ENCODE measurements around the gene MROH2A. TPM values are rescaled to one million over a fixed set of nuclear protein-coding genes. Genes with fewer than 3 reads are reported as not detected.

The MROH2A gene
- total RNA-seq, 1 donor from 2014 or later: not detected

DNA sequence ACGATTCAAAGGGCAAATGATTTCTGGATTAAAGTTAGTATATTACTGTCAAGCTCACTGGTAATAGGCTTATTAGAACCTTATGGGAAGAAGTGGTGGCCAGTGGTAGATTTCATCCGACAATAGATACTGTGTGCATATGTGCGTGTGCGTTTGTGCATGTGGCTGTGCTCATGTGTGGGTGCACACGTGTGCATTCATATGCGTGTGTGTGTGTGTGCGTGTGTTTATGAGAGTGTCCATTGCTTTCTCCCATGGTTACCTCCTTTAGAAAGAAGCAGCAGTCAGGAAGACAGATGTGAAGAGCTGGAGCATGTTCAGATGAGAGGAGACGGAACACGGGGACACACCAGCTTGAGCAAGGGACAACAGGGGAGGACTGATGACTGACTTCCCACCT lies 8.9 kb upstream of the MROH2A start:
- Histone ChIP-seq H3K9me3 (no peaks in the 10 kb centered on the region), H3K4me1 (no peaks in the 10 kb centered on the region), H3K4me3 (no peak overlapping the region), H3K36me3 (no peaks in the 10 kb centered on the region), H3K27ac (no peak overlapping the region), H3K27me3 (no peaks in the 10 kb centered on the region)
- intact Hi-C loops (cut with DNase I): no loop called here
- no peak for DNase-seq (ENCODE audit: extremely low spot score in 2 of 2)
- TF ChIP-seq CTCF (IDR thresholded peaks at IDR 0.05) (no peak), POLR2AphosphoS5 (IDR thresholded peaks at IDR 0.05; ENCODE audit: insufficient read depth in 1 of 2, low read depth in 1 of 2) (no peak), POLR2A (IDR thresholded peaks at IDR 0.05) (no peak)

DNA sequence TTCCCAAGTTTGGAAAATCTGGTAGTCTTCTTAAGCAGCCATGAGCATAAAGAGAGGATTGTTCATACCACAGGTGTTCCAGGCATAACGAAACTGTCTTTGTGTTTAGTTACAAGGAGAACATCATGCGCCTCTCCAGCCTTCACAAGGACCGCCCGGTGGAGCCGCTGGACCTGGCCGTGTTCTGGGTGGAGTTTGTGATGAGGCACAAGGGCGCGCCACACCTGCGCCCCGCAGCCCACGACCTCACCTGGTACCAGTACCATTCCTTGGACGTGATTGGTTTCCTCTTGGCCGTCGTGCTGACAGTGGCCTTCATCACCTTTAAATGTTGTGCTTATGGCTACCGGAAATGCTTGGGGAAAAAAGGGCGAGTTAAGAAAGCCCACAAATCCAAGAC lies 6.0 kb upstream of the MROH2A start:
- no peak for DNase-seq (ENCODE audit: extremely low spot score in 2 of 2)
- Histone ChIP-seq H3K4me1 (no peaks in the 10 kb centered on the region), H3K9me3 (no peaks in the 10 kb centered on the region), H3K27ac (no peak overlapping the region), H3K27me3 (no peaks in the 10 kb centered on the region), H3K4me3 (no peak overlapping the region), H3K36me3 (no peaks in the 10 kb centered on the region)
- no peak for TF ChIP-seq CTCF (IDR thresholded peaks at IDR 0.05)
- no peak for TF ChIP-seq POLR2AphosphoS5 (IDR thresholded peaks at IDR 0.05; ENCODE audit: insufficient read depth in 1 of 2, low read depth in 1 of 2)
- TF ChIP-seq POLR2A (IDR thresholded peaks at IDR 0.05): no peak
- intact Hi-C loops (cut with DNase I): no loop called here

- H3K4me1 ChIP-seq: no peaks in the 10 kb centered on the region
- TF ChIP-seq POLR2A (IDR thresholded peaks at IDR 0.05) (no peak), POLR2AphosphoS5 (IDR thresholded peaks at IDR 0.05; ENCODE audit: insufficient read depth in 1 of 2, low read depth in 1 of 2) (no peak), CTCF (IDR thresholded peaks at IDR 0.05) (no peak)
- H3K36me3 ChIP-seq: no peaks in the 10 kb centered on the region
- H3K9me3 ChIP-seq: no peaks in the 10 kb centered on the region
- no peak overlapping the region for H3K27ac ChIP-seq
- no peak overlapping the region for H3K4me3 ChIP-seq
- DNase-seq (ENCODE audit: extremely low spot score in 2 of 2): no peak
- no peaks in the 10 kb centered on the region for H3K27me3 ChIP-seq
- intact Hi-C loops (cut with DNase I): no loop called here
These were observed 5.5 kb upstream of the MROH2A start for GRCh38 chr2:233772583-233772982.

DNA sequence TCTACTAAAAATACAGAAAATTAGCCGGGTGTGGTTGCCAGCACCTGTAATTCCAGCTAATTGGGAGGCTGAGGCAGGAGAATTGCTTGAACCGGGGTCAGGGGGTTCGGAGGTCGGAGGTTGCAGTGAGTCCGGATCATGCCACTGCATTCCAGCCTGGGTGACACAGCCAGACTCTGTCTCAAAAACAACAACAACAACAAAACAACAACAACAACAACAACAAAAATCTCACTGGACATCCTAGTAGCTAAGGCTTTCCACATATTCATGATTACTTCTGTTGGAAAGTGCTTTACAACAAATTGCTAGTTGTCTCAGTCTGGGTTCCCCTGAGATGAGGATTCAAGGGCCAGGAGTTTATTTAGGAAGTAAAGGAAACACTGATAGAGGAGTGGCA lies 4.3 kb upstream of the MROH2A start:
- no peaks in the 10 kb centered on the region for H3K4me1 ChIP-seq
- H3K36me3 ChIP-seq: no peaks in the 10 kb centered on the region
- DNase-seq (ENCODE audit: extremely low spot score in 2 of 2): no peak
- intact Hi-C loops (cut with DNase I): no loop called here
- no peaks in the 10 kb centered on the region for H3K27me3 ChIP-seq
- H3K9me3 ChIP-seq: no peaks in the 10 kb centered on the region
- no peak overlapping the region for H3K4me3 ChIP-seq
- no peak overlapping the region for H3K27ac ChIP-seq
- no peak for TF ChIP-seq CTCF (IDR thresholded peaks at IDR 0.05)
- TF ChIP-seq POLR2AphosphoS5 (IDR thresholded peaks at IDR 0.05; ENCODE audit: insufficient read depth in 1 of 2, low read depth in 1 of 2): no peak
- no peak for TF ChIP-seq POLR2A (IDR thresholded peaks at IDR 0.05)

DNA sequence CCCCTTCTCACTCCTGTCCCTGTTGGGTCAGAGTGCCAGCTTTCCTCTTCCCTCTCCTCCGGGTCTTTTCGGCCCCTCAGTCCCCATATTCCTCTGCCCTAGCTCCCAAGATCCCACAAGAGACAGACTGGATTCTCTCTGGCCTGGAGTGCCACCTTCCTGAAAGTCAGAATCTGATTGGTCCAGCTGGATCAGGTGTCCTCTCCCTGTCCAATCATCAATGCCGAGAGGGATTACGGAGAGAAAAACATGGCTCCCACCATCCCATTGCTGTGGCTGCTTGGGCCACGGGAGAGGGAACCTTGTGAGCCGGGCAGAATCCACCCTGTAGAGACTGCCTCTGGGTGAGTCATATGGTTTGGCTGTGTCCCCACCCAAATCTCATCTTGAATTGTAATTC lies 2.7 kb upstream of the MROH2A start:
- no peak overlapping the region for H3K4me3 ChIP-seq
- no peaks in the 10 kb centered on the region for H3K36me3 ChIP-seq
- DNase-seq (ENCODE audit: extremely low spot score in 2 of 2): no peak
- H3K27me3 ChIP-seq: no peaks in the 10 kb centered on the region
- TF ChIP-seq POLR2AphosphoS5 (IDR thresholded peaks at IDR 0.05; ENCODE audit: insufficient read depth in 1 of 2, low read depth in 1 of 2): no peak
- no peak for TF ChIP-seq POLR2A (IDR thresholded peaks at IDR 0.05)
- no peak for TF ChIP-seq CTCF (IDR thresholded peaks at IDR 0.05)
- no peaks in the 10 kb centered on the region for H3K4me1 ChIP-seq
- no peaks in the 10 kb centered on the region for H3K9me3 ChIP-seq
- intact Hi-C loops (cut with DNase I): no loop called here
- H3K27ac ChIP-seq: no peak overlapping the region
